PFSK-1 (cell line): ENCODE data around the gene SURF1.

ENCODE experiments used
- FOXP2 ChIP-seq: optimal IDR thresholded peaks from 2 replicates; pipeline ENCODE3; 2011; ENCODE audit warnings: borderline replicate concordance, control low read depth, inconsistent platforms; ENCODE audit not compliant: insufficient read depth; ENCODE audit errors: extremely low read length, extremely low read depth
- POLR2AphosphoS5 ChIP-seq: IDR thresholded peaks from 2 replicates; pipeline ENCODE4 v1.6.1; 2012; ENCODE audit warnings: low read depth, mild to moderate bottlenecking, control low read depth, low read length, moderate library complexity
- SIN3A ChIP-seq: IDR thresholded peaks from 2 replicates; pipeline ENCODE4 v1.6.1; 2012; ENCODE audit warnings: mild to moderate bottlenecking, low read length, moderate library complexity, borderline replicate concordance; ENCODE audit not compliant: insufficient read depth
- TAF1 ChIP-seq: IDR thresholded peaks from 2 replicates; pipeline ENCODE4 v1.6.1; 2012; ENCODE audit warnings: low read length, control low read depth, borderline replicate concordance; ENCODE audit not compliant: insufficient read depth
- TF ChIP-seq, protein P1 (sequence below), 2 experiments: IDR thresholded peaks; 2 replicates each; pipeline versions ENCODE4 v1.6.1 to v1.8.0; 2011 to 2012; ENCODE audit warnings: low read depth in 2 of 2, low read length in 2 of 2, control low read depth in 1 of 2, inconsistent platforms in 1 of 2, mild to moderate bottlenecking in 1 of 2, moderate library complexity in 1 of 2; ENCODE audit not compliant: insufficient read depth in 1 of 2

The SURF1 gene

DNA sequence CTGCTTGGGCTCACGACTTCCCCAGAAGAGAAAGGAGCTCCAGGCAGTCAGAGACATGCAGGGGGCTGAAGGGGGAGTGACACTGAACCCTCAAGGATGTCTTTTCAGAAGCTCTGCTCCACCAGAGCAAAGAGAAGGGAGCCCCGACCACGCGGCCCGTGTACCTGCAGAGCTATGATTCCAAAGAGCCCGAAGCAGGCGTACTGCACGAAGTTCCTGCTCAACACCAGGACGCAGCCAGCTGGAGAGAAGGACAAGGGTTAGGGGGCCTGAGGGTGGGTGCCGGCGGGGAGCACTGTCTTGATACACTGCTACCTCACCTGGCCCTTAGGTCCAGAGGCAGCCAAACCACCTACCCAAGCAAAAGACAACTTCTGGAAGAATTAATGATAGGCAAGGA, 10.1 kb upstream of the SURF1 start:
- TF ChIP-seq SIN3A (no peak), POLR2AphosphoS5 (no peak), FOXP2 (no peak), TAF1 (no peak)
- TF ChIP-seq, protein P1, sequence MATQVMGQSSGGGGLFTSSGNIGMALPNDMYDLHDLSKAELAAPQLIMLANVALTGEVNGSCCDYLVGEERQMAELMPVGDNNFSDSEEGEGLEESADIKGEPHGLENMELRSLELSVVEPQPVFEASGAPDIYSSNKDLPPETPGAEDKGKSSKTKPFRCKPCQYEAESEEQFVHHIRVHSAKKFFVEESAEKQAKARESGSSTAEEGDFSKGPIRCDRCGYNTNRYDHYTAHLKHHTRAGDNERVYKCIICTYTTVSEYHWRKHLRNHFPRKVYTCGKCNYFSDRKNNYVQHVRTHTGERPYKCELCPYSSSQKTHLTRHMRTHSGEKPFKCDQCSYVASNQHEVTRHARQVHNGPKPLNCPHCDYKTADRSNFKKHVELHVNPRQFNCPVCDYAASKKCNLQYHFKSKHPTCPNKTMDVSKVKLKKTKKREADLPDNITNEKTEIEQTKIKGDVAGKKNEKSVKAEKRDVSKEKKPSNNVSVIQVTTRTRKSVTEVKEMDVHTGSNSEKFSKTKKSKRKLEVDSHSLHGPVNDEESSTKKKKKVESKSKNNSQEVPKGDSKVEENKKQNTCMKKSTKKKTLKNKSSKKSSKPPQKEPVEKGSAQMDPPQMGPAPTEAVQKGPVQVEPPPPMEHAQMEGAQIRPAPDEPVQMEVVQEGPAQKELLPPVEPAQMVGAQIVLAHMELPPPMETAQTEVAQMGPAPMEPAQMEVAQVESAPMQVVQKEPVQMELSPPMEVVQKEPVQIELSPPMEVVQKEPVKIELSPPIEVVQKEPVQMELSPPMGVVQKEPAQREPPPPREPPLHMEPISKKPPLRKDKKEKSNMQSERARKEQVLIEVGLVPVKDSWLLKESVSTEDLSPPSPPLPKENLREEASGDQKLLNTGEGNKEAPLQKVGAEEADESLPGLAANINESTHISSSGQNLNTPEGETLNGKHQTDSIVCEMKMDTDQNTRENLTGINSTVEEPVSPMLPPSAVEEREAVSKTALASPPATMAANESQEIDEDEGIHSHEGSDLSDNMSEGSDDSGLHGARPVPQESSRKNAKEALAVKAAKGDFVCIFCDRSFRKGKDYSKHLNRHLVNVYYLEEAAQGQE (IDR thresholded peaks at IDR 0.05; ENCODE audit: insufficient read depth in 1 of 2, low read depth in 2 of 2, low read length in 2 of 2) = no peak

DNA sequence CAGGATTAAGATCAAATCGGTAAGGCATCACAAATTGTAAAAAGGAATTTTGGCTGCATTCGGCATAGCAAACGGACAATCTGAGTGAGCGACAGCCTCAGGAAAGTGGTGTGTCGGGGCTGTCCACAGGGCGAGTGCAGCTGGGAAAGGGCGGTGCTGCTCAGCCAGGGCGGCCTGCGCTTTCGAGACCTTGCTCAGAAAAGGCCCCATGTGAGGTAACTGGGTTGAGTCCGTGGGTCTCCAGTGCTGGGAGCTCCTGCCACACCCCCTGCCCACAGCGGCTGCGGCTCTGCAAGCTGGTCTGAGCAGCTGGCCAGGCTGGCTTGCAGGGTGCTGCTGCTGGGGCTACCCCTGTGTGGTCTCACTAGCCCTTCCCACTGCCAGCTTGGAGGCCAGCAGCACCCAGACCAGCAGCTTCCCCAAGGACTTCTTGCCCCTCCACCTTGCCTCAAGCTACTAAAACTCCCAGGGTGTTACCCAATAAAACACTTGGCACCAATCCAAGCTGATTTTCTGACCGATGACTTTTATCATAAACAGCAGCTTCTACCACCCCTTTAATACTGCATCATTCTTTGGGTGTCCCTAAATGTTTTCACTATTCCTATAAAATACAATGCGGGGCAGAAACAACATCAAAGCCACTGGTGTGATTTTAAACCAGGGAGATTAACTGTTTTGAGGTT, 6.2 kb upstream of the SURF1 start:
- no peak for TF ChIP-seq POLR2AphosphoS5
- no peak for TF ChIP-seq TAF1
- TF ChIP-seq SIN3A = no peak
- TF ChIP-seq FOXP2 = no peak
- TF ChIP-seq, protein P1 (IDR thresholded peaks at IDR 0.05; ENCODE audit: insufficient read depth in 1 of 2, low read depth in 2 of 2, low read length in 2 of 2) = no peak

DNA sequence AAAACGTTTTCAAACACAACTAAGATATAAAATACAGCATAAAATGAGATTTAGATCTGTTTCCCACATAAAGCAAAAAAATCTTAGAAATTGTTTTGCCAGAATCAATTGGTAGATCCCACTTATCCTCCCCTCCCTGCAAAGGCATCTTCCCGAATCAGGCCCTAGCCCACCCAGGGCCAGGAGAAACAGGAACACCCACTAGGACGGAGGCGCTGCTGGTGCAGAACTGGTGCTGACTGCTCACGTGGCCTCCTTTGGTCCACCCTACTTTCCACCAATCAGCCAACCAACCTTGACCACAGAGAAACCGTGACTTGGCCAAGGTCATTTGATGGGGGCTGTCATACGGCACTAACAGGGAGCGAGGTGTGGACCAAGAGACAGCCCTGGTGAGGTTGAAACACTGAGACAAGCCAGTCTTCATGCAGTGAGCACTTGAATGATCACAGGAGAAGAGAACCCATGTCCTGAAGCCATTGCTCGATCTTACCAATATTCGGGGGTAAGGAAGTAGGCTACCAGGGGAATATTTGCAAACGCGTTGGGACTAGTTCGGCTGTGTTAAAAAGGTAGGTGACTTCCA, 5.3 kb upstream of the SURF1 start:
- TF ChIP-seq, protein P1 (IDR thresholded peaks at IDR 0.05; ENCODE audit: insufficient read depth in 1 of 2, low read depth in 2 of 2, low read length in 2 of 2) = no peak
- TF ChIP-seq TAF1 (no peak), SIN3A (no peak), FOXP2 (no peak), POLR2AphosphoS5 (no peak; the same call in 1 of the 2 replicates)

DNA sequence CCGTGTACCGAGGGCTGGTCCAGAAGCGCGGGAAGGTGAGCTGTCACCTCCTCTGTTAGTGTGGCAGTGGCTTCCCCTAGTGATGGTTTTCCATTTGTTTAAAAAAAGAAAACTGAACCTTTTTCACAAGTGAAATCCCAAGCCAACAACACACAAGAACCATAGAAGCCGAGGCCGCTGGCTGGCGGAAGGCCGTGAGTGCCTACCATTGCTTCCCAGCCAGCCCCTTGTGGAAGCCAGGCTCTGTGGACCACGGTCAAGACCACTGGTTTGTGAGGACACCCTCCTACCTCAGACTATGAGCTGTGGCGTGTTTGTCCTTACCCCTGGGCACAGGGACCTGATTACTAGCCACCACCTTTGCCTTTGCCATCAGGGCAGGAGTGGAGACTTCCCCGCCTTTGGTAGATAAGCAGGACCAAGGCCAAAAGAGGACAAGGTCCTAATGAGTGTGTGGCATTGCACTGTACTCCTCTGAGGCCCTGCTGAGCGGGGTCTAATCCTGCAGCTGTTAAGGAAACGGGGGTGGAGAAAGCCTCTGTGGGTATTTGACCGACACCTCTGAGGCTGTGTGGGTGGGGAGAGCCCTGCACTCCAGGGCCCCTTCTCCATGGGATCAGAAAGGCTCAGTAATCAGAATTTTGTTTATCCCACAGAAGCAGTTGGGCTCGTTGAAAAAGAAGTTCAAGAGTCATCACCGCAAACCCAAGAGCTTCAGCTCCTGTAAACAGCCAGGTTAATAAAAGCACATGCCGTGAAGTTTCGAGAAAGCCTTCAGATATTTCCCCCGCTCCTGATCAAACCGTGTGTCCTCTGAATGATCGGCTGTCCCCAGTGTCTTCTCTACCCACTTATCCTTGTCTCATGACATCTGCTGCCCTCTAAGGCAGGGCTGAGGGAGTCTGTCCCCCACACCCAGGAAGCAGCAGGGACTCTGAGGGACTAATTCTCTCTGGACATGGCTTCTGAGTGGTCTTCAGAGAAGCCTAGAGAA, 4.4 kb upstream of the SURF1 start:
- TF ChIP-seq POLR2AphosphoS5 (no peak; the same call in 1 of the 2 replicates), TAF1 (no peak), FOXP2 (no peak), SIN3A (no peak)
- TF ChIP-seq, protein P1 (IDR thresholded peaks at IDR 0.05; ENCODE audit: insufficient read depth in 1 of 2, low read depth in 2 of 2, low read length in 2 of 2) = no peak
